ENCODE results near the gene OR4K5. TPM values are rescaled to one million over a fixed set of nuclear protein-coding genes. Genes with fewer than 3 reads are reported as not detected.
A peak's percentile ranks its signal among the peaks of the same experiment; 100 is the strongest.

OR4K5 gene
- total and polyA plus RNA-seq, 2 of the 13 experiments (the other 11 are each of a cell fraction or from before 2014, with no cell fraction given), result not detected

DNA sequence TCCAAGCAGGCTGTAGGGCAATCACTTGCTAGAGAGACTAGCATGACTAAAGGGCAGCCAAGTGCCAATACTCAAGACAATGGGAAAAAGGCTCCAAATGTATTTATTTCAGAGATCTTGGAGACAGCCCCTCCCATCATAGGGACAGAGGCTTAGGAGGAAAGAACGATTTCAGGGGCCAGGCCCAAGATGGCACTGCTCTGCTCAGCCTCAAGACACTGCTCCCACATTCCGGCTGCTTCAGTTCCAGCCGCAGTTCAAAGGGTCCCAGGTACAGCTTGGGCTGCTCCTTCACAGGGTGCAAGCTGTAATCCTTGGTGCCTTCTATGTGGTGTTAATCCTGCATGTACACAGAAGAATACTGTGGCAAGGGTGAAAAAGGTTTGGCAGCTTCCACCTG lies 19.4 kb upstream of the OR4K5 start (continued):
- TF ChIP-seq GTF3A (CRISPR knock-in tag; conservative IDR thresholded peaks at IDR 0.05) (no peak), ZKSCAN5 (CRISPR knock-in tag; IDR thresholded peaks at IDR 0.05) (no peak)

- no peak overlapping the region for H3K27ac ChIP-seq (ENCODE audit: extremely low read length, insufficient read depth, low read length)
- TF ChIP-seq FOXK2 (IDR thresholded peaks at IDR 0.05) (no peak), CEBPB (IDR thresholded peaks at IDR 0.05; ENCODE audit: borderline replicate concordance, low read depth, low read length) (peak; percentile 29; the same call in 1 of the 2 replicates), E2F5 (CRISPR knock-in tag; conservative IDR thresholded peaks at IDR 0.05) (no peak), NR2F2 (IDR thresholded peaks at IDR 0.05; ENCODE audit: borderline replicate concordance, low read depth) (no peak), ZBTB42 (CRISPR knock-in tag; IDR thresholded peaks at IDR 0.05) (no peak), ZNF652 (CRISPR knock-in tag; IDR thresholded peaks at IDR 0.05; ENCODE audit: borderline replicate concordance, low read depth) (no peak), IRF2 (CRISPR knock-in tag; IDR thresholded peaks at IDR 0.05) (no peak), SMC3 (IDR thresholded peaks at IDR 0.05; ENCODE audit: low read length) (no peak)
- DNase-seq (ENCODE audit: low spot score) (no peak), FAIRE-seq (no peak), ATAC-seq (no peak)
- no peaks in the 10 kb centered on the region for H4K20me1 ChIP-seq (ENCODE audit: insufficient read depth, low read length)
- intact Hi-C loops (cut with micrococcal nuclease; ENCODE audit: unreplicated experiment), result no loop called here
- no TSS peak for BruUV-seq (replicated peaks)
- H3K36me3 ChIP-seq (replicated peaks in 1 of 2; ENCODE audit: control insufficient read depth in 1 of 2, insufficient read depth in 2 of 2, low read length in 2 of 2), result no peaks in the 10 kb centered on the region
- no peaks in the 10 kb centered on the region for H3K4me1 ChIP-seq (ENCODE audit: insufficient read depth, low read length)
- POLR2A ChIA-PET, result no interaction called here
- 8% methylated on average over 4 of the region's 4 CpGs for WGBS (ENCODE audit: low lambda C conversion rate)
- no peak overlapping the region for H2AFZ ChIP-seq (ENCODE audit: low read length)
- CTCF ChIA-PET (ENCODE audit: low intra/inter-chr PET ratio, low total read pairs), result no interaction called here
- H3K27me3 ChIP-seq (ENCODE audit: control insufficient read depth in 1 of 2, insufficient read depth in 2 of 2, low read length in 2 of 2), result no peaks in the 10 kb centered on the region
- no peak overlapping the region for H3K4me2 ChIP-seq (ENCODE audit: low read depth, low read length)
- H3K9ac ChIP-seq (ENCODE audit: insufficient read depth, low read depth, low read length), result no peak overlapping the region
- H3K9me3 ChIP-seq (ENCODE audit: low read length), result peaks cover 18% of the 10 kb centered on the region
- no peaks in the 10 kb centered on the region for H3K79me2 ChIP-seq (ENCODE audit: insufficient read depth, low read length)
- no peak overlapping the region for H3K4me3 ChIP-seq (replicated peaks in 1 of 3; ENCODE audit: insufficient read depth in 1 of 3, low read depth in 2 of 3, low read length in 3 of 3)
- in situ Hi-C loops (cut with HindIII; ENCODE audit: extremely low pct_ligation_motif_present, low pct_unique_long_range_greater_than_20kb), result no loop called here
These were observed 18.0 kb upstream of the OR4K5 start for GRCh38 chr14:19902409-19902808.

All from HepG2 (cell line).